ENCODE measurements around the gene CENPT. TPM values are rescaled to one million over a fixed set of nuclear protein-coding genes. Genes with fewer than 3 reads are reported as not detected.

CENPT gene
- total and polyA plus RNA-seq, 2 donors (not counting 3 experiments of a cell fraction or from before 2014, with no cell fraction given) = 60.3 to 61.3 TPM

DNA sequence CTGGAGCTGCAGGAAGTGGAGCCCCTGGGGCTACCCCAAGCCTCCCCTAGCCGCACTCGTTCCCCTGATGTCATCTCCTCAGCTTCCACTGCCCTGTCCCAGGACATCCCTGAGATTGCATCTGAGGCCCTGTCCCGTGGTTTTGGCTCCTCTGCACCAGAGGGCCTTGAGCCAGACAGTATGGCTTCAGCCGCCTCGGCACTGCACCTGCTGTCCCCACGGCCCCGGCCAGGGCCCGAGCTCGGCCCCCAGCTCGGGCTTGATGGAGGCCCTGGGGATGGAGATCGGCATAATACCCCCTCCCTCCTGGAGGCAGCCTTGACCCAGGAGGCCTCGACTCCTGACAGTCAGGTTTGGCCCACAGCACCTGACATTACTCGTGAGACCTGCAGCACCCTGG, 33.1 kb upstream of the CENPT start:
- intact Hi-C loops (cut with micrococcal nuclease) = loop anchor here (5.0 kb wide), 1 partner anchor 182 kb away; no protein-coding TSS in a partner anchor
- Histone ChIP-seq H2AFZ (ENCODE audit: low read depth, low read length) (no peak overlapping the region), H4K20me1 (replicated peaks; ENCODE audit: control insufficient read depth, extremely low read depth, insufficient read depth, low read length) (no peaks in the 10 kb centered on the region), H3K79me2 (ENCODE audit: control insufficient read depth, insufficient read depth, low read length) (peaks cover 9% of the 10 kb centered on the region), H3K9me1 (replicated peaks; ENCODE audit: control insufficient read depth, extremely low read depth, insufficient read depth, low read length) (no peaks in the 10 kb centered on the region), H3K27me3 (ENCODE audit: control insufficient read depth in 2 of 2, insufficient read depth in 2 of 2, low read length in 2 of 2) (no peaks in the 10 kb centered on the region), H3K4me1 (ENCODE audit: control insufficient read depth, extremely low read depth, insufficient read depth, low read length) (no peaks in the 10 kb centered on the region), H3K9ac (replicated peaks; ENCODE audit: extremely low read depth, insufficient read depth, low read length) (no peak overlapping the region), H3K4me2 (ENCODE audit: insufficient read depth, low read length) (no peak overlapping the region), H3K27ac (ENCODE audit: insufficient read depth, low read depth, low read length) (no peak overlapping the region), H3K9me3 (replicated peaks; ENCODE audit: control insufficient read depth, insufficient read depth, low read length) (no peaks in the 10 kb centered on the region), H3K36me3 (ENCODE audit: control insufficient read depth in 2 of 2, extremely low read depth in 1 of 2, insufficient read depth in 2 of 2, low read length in 2 of 2) (peaks cover 19 to 89% of the 10 kb centered on the region in 2 experiments), H3K4me3 (replicated peaks in 1 of 3; ENCODE audit: insufficient read depth in 1 of 3, low read depth in 1 of 3, low read length in 3 of 3) (no peak overlapping the region)
- no peak for FAIRE-seq
- ChIA-PET POLR2A (no interaction called here), CTCF (interaction anchor here (1.3 kb wide), 1 partner anchor 48 kb away, joined by 4 read pairs; no protein-coding TSS in a partner anchor)
- no TSS peak for BruUV-seq (replicated peaks)
- dilution Hi-C loops (cut with MboI; ENCODE audit: extremely low pct_ligation_motif_present, low sequenced_read_pairs) = no loop called here
- TF ChIP-seq, protein P1, sequence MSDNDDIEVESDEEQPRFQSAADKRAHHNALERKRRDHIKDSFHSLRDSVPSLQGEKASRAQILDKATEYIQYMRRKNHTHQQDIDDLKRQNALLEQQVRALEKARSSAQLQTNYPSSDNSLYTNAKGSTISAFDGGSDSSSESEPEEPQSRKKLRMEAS (IDR thresholded peaks at IDR 0.05; ENCODE audit: insufficient read depth, insufficient read length) = no peak
- TF ChIP-seq, protein P2, sequence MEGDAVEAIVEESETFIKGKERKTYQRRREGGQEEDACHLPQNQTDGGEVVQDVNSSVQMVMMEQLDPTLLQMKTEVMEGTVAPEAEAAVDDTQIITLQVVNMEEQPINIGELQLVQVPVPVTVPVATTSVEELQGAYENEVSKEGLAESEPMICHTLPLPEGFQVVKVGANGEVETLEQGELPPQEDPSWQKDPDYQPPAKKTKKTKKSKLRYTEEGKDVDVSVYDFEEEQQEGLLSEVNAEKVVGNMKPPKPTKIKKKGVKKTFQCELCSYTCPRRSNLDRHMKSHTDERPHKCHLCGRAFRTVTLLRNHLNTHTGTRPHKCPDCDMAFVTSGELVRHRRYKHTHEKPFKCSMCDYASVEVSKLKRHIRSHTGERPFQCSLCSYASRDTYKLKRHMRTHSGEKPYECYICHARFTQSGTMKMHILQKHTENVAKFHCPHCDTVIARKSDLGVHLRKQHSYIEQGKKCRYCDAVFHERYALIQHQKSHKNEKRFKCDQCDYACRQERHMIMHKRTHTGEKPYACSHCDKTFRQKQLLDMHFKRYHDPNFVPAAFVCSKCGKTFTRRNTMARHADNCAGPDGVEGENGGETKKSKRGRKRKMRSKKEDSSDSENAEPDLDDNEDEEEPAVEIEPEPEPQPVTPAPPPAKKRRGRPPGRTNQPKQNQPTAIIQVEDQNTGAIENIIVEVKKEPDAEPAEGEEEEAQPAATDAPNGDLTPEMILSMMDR (IDR thresholded peaks at IDR 0.05; ENCODE audit: extremely low read depth in 1 of 2, insufficient read depth in 1 of 2, low read depth in 1 of 2, low read length in 2 of 2) = no peak
- TF ChIP-seq EZH2 (IDR thresholded peaks at IDR 0.05; ENCODE audit: borderline replicate concordance, low read depth, low read length, severe bottlenecking) = no peak
- no peak for TF ChIP-seq FOS (IDR thresholded peaks at IDR 0.05; ENCODE audit: borderline replicate concordance, insufficient read depth, low read length)
- TF ChIP-seq MYC (IDR thresholded peaks at IDR 0.05; ENCODE audit: low read depth, low read length) = no peak
- no peak for TF ChIP-seq GATA2 (IDR thresholded peaks at IDR 0.05; ENCODE audit: insufficient read depth, insufficient read length, low read depth, low read length)
- no peak for TF ChIP-seq JUN (IDR thresholded peaks at IDR 0.05; ENCODE audit: borderline replicate concordance, insufficient read depth, insufficient read length, low read depth)
- TF ChIP-seq POLR2A (IDR thresholded peaks at IDR 0.05; ENCODE audit: low read depth, low read length) = no peak
- no peak for TF ChIP-seq POLR2AphosphoS5 (IDR thresholded peaks at IDR 0.05; ENCODE audit: insufficient read depth, low read depth, low read length)
- no peak for DNase-seq (ENCODE audit: low read depth, low spot score)
